GM19372 (cell line): Measurements from ENCODE around the gene KIAA1328.
"Not testable (repeated sequence)": the region's sequence is repeated elsewhere in the genome, so short reads cannot be mapped to it uniquely, and the experiment has no call there.

ENCODE experiments used
- ATAC-seq: cut with Tn5 transposase; IDR thresholded peaks from one replicate; pipeline ENCODE4 v1.9.1; 2021; ENCODE audit warnings: mild to moderate bottlenecking, low read depth, moderate library complexity; ENCODE audit not compliant: unreplicated experiment

Gene KIAA1328

DNA sequence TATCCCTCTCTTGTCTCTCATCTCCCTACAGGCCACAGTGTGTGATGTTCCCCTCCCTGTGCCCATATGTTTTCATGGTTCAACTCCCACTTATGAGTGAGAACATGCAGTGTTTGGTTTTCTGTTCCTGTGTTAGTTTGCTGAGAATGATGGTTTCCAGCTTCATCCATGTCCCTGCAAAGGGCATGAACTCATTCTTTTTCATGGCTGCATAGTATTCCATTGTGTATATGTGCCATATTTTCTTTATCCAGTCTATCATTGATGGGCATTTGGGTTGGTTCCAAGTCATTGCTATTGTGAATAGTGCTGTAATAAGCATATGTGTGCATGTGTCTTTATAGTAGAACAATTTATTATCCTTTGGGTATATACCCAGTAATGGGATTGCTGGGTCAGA lies 44.9 kb downstream of the KIAA1328 start:
- ATAC-seq, result not testable (repeated sequence)

DNA sequence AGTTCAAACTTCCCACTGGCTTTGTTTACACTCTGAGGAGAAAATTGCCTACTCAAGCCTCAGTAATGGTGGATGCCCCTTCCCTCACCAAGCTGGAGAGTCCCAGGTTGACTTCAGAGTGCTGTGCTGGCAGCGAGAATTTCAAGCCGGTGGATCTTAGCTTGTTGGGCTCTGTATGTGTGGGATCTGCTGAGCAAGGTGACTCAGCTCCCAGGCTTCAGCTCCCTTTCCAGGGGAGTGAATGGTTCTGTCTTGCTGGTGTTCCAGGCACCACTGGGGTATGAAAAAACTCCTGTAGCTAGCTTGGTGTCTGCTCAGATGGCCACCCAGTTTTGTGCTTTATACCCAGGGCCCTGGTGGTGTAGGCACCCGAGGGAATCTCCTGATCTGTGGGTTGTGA lies 50.9 kb downstream of the KIAA1328 start:
- not testable (repeated sequence) for ATAC-seq

DNA sequence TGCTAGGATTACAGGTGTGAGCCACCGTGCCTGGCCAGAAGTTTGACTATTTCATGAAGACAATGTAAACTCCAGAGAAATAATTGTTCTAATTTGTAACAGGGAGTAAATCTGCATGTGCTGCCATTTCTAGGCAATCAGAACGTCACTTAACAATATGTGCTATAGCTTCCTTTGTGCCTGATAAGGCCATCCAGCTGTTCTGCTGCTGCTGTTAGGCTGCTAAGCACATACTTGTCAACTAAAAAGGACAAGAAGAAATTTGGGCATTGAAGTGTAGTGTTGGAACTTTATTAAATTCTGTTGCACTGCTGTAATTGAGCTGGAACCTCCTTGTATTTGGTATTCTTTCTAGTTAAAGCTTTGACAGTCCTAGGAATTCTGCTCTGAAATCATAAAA lies 57.1 kb downstream of the KIAA1328 start:
- ATAC-seq, result no peak

DNA sequence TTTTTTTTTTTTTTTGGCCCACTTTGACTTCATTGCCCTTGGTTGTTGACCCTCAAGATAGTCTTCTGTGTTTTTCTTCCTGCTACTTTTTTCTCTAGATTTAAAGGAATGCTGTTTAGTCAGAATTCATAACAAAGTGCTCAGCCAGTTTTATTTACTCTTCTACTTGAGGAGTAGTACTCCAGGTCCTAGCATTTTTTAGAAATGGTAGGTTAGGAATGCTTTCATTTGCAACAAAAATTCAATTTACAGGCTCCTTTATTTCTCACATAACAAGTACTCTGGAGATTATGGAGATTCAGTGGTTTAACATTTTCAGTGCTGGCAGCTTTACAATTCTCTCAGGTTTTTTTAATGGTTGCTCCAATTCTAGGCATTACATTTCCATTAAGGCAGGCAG lies 58.2 kb downstream of the KIAA1328 start:
- ATAC-seq, result no peak

DNA sequence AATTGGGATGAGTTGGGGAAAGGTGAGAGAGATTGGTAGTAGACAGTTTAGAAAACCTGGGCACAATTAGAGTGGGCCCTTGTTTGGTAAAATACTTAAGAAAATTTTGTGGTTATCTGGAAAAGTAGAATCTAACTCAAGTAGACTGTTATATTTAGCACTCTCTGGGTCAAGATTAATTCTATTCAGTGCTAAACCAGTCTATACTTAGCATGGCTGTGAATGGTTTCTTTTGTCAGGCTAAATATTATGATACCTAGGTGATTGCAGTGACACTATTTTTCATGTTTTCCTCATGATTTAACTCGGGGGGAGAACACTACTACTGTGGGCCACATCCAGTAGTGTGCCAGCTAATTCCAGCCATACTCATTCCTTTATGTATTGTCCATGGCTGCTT lies 58.9 kb downstream of the KIAA1328 start:
- no peak for ATAC-seq

DNA sequence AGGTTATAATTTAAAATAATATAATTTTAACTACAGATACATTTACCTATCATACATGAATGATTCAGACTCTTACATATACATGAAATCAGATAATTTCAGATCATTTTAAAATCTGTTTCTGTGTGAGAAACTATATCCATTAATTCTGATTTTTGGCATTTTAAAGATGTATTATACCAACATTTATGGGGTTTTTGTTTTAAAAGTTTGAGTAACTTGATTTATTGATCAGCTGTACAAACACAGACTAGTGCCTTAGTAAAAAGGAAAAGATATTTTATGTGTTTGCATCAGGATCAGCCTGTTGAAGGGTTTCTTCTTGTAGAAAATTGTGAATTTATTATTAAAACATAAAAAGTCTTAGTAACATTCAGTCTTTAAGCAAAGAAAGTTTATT lies 59.9 kb downstream of the KIAA1328 start:
- no peak for ATAC-seq

DNA sequence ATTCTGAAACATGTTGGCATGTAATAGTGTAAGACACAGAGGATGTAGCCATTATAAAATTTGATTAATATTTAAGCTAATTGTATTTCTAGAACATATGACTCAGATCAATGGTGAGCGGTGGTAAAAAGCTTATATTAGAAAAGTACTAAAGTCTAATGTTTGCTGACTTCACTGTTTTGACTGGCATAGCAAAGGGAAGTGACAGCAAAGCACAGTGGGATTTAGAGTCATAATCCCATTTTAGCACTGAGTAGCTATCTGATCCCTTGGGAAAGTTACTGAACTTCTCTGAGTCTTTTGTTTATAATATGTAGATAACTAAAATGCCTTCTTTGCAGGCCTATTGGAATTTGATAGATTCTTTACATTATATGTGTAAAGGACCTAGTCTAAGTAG lies 60.4 kb downstream of the KIAA1328 start:
- no peak for ATAC-seq

DNA sequence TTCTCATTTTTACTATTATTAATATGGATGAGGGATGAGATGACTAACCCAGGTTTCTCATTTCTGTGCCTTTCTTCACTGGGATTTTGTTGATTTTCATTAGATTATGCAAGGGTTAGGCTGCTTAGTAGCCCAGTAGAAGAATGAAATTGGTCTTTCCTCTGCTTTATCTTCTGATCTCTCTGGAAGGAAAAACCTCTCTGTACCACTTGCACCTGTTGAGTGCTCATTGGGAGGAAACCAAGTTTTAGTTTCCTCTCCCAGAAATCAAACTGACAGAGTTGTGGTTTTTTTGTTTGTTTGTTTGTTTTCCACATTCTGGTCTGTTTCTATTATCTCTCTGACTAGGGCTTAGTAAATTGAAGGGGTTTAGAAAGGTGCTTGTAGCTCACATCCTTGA lies 60.8 kb downstream of the KIAA1328 start:
- ATAC-seq, result no peak

DNA sequence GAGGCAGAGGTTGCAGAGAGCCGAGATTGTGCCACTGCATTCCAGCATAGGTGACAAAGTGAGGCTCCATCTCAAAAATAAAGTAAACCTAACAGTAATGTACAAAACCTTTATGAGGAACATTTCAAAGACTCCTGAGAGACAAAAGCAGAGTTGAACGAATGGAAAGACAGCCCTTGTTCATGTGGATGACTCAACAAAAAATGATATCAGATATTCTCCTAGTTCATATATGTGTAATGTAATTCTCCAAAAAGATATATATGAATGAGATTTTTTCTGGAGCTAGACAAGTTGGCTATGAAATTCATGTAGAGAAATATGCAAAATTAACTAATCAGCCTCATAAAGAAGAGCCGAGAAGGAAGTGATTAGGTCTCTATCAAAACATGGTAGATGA lies 61.7 kb downstream of the KIAA1328 start:
- no peak for ATAC-seq

DNA sequence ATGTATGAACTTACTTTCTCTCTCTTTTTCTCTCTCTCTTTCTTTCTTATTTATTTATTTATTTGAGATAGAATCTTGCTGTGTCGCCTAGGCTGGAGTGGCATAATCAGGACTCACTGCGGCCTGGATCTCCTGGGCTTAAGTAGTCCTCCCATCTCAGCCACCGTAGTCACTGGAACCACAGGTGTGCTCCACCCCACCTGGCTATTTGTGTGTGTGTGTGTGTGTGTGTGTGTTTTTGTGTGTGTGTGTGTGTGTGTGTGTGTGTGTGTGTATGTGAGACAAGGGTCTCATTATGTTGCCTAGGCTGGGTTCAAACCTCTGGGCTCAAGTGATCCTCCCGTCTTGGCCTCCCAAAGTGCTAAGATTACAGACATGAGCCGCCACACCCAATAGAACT lies 64.3 kb downstream of the KIAA1328 start:
- ATAC-seq, result no peak

DNA sequence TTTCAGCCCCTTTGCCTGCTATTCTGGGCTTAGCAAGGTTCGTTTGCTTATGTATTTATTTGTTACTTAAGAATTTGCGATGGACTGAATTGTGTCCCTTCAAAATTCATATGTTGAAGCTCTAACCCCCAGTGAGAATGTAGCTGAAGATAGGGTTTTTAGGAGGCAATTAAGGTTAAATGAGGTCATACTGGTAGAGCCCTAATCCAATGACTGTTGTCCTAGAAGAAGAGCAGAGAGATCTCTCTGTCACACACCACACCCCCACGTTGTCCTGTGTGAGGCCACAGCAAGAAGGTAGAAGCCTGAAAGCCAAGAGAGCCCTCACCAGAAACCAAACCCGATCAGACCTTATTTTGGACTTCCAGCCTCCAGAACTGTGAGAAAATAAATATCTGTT lies 66.7 kb downstream of the KIAA1328 start:
- no peak for ATAC-seq

DNA sequence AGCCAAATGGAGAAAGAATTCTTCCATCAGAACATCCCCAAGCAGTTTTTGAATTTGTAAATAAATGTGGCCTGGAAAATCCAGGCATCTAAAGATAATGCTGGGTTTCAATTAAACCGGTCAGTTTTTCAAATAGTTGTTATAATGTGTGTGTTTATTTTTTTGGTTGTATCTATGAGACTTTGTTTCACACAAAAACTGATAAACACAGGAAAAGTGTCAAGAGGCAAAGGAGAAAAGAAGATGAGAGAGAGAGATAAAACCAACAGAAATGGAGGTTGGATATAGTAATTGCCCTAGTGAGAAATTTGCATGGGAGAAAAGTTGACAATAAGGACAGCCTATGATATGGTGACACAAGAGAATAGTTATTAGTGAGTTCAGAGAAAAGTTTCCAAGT lies 68.3 kb downstream of the KIAA1328 start:
- ATAC-seq, result no peak

DNA sequence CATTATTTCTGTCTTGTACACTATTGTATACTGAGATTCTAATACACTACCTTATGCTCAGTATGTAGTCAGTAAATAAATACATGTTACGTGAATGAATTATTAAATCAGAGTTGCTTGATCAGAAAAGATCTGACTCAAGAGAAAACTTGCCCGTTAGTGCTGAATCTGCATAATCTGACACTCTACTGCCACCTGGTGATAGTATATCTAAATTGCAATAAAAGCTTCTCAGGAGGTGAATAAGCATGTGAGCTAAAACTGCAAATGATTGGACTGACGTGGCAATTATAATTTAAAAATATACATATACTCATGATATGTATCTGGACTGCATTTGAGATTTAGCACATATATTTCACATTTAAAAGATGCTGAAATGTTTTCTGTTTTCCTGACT lies 70.4 kb downstream of the KIAA1328 start:
- no peak for ATAC-seq

DNA sequence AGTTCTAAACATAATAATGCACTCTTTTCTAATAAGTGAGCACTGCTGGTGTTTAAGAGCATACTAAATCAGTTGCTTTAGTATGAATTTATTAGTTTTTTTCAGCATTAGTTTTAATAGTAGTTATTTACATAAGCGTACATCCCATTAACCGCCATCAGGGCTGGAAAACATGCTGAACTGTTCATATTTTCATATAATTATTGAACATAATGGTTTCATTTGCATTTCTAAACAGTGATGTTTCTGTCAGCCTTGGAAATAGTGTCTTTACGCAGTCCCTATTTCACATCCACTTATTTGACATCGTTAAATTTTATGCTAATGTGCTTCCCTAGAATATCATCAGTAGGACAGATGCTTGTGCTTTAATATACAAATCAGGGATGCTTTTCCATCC lies 71.5 kb downstream of the KIAA1328 start:
- no peak for ATAC-seq

DNA sequence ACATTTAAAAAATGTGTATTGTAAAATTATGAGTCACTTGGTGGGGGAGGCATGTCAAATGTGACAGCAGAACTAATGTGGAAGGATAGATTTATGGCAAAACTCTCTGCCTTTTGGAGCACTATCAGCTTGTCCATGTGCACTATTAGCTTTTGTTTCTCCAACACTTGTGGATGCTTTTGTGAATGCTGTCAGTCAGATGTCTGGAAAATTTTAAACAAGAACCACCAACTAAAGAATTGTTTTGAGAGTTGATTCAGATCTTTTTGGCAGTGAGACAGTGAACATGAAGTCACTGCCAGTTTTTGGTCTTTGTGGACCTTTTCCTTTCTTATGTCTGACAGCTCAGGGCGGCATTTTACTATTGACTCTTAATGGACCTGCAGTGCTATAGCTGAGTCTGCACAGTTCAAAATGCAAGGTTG lies 72.4 kb downstream of the KIAA1328 start:
- ATAC-seq, result no peak

DNA sequence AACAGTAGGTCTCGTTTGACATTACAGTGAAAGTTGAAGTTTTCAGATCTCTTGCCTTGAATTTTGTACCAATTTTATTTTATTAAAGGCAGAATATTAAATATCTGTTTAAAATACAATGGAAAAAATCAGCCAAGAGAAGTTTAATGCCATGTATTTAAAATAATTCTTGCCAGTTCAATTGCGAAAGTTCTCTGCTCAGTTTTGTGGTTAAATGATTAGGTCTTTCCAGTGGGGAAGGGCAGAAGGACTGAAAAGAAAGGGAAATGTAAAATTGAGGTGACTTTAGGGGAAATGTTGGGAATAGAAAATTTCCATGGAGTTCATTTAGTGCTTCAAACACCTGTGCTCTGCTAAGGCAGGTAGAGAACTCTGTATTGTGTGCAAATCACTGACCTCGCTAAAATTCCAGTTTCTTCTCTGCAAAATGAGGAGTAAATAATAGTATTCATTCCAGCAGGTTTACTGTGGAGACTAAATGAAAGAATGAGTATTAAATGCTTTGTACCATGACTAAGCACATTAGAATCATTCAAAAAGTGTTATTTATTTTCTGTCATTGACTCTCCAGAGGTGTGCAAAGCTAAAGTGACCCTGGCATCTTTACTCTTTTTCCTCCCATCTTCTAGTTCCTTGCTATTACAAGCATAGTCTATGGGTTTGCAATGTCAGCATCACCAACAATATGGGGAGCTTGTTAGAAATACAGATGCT lies 74.4 kb downstream of the KIAA1328 start:
- ATAC-seq, result no peak

DNA sequence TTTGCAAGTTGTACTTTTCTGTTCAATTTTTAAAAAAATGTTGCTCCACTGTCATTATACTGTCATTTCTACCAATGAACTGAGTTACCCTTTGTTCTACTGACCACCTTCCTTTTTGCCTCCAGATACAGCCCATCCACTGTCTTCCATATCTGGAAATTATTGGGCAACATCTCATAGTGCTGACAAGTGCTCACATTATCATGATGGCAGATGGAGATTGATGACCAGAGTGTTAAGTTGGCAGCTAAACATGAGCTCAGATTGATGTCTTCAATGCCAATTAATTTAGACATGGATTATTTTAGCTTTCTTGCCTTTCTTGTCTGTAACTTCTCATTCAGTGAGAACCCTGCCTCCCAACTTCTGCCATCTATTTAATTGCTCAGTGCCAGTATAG lies 76.6 kb downstream of the KIAA1328 start:
- ATAC-seq, result no peak

DNA sequence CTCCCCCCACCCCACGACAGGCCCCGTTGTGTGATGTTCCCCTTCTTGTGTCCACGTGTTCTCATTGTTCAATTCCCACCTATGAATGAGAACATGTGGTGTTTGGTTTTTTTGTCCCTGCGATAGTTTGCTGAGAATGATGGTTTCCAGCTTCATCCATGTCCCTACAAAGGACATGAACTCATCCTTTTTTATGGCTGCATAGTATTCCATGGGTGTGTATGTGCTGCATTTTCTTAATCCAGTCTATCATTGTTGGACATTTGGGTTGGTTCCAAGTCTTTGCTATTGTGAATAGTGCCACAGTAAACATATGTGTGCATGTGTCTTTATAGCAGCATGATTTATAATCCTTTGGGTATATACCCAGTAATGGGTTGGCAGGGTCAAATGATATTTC lies 80.4 kb downstream of the KIAA1328 start:
- ATAC-seq, result not testable (repeated sequence)

DNA sequence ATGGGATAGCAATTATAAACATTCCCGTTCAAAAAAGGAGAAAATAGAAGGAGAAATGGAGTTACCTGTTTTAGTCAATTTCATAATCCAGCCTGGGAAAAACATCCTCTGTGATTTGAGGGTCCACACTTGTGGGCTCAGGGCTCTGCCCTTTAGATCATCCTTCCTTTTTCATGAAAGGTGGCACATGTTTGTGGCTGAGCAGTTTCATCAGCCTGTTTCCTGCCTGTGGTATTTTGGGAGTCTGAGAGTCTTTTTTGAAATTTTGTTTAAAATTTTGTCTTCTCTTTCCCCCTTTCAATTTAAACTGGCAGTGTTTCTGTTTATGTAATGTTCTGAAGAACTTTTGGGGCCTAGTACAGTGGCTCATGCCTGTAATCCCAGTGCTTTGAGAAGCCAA lies 84.0 kb downstream of the KIAA1328 start:
- no peak for ATAC-seq

DNA sequence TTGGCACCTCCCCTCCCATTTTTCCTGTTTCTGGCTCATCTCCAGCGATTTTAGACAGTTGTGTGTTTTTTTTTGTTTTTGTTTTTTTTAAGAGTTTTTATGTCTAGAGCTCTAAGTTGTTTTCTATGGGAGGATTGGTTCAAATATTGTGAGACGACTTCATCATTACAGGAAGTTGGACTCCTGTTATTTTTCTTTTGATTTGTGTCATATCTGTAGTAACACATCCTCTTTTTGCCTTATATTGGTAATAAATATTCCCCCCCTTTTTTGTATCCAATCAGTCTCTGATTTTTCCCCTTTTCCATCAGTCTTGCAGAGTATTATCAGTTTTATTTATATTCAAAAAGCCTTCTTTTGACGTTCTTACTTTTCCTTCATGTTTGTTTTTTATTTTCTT lies 89.0 kb downstream of the KIAA1328 start:
- no peak for ATAC-seq

DNA sequence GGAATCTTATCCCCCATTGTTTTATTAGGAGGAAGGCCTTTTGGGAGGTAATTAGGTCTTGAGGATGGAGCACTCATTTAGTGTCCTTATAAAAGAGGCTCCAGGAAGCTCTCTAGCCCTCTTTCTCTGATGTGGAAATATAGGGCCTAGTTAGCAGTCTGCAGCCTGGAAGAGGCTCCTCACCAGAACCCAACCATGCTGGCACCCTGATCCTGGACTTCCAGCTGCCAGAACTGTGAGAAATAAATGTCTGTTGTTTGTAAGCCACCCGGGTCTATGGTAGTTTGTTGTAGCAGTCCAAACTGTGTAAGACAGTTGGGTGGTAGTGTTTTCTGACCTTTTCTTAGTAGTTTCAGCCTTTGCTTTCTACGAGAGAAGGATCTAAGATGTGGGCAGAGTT lies 100.7 kb downstream of the KIAA1328 start:
- no peak for ATAC-seq

DNA sequence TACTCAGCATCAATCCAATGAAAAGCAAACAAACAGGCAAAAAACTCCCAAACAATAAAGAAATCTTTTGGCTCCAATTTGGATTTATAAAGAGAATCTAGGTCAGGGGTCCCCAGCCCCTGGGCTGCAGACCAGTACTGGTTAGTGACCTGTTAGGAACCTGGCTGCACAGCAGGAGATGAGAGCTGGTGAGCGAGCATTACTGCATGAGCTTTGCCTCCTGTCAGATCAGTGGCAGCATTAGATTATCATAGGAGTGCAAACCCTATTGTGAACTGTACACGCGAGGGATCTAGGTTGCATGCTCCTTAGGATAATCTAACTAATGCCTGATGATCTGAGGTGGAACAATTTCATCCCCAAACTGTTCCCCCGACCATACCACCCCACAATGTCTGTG lies 102.2 kb downstream of the KIAA1328 start:
- ATAC-seq, result no peak

DNA sequence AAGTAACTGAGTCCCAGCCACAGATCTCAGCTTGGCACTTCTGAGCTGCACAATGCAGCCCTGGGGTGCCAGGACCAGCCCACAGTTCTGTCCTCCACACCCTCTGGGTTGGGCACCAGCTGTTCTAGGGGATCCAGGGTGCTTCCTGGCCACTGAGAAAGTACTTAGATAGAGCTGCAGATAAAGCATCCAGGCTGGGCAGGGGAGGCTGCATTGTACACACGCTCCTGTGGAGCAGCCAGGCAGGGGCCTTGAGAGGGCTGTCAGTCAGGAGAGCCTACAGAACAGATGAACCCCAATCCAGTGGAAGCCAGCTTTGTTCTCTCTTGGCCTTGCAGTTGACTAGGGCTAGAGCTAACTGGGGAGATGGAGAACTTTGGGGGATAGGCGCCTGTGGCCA lies 104.6 kb downstream of the KIAA1328 start:
- ATAC-seq, result no peak
